ENCODE measurements around the gene EMX1. TPM values are rescaled to one million over a fixed set of nuclear protein-coding genes. Genes with fewer than 3 reads are reported as not detected.

EMX1 gene
- not detected in 2 replicates for total RNA-seq (2014; rRNA removed; shearing (Covaris generic))

DNA sequence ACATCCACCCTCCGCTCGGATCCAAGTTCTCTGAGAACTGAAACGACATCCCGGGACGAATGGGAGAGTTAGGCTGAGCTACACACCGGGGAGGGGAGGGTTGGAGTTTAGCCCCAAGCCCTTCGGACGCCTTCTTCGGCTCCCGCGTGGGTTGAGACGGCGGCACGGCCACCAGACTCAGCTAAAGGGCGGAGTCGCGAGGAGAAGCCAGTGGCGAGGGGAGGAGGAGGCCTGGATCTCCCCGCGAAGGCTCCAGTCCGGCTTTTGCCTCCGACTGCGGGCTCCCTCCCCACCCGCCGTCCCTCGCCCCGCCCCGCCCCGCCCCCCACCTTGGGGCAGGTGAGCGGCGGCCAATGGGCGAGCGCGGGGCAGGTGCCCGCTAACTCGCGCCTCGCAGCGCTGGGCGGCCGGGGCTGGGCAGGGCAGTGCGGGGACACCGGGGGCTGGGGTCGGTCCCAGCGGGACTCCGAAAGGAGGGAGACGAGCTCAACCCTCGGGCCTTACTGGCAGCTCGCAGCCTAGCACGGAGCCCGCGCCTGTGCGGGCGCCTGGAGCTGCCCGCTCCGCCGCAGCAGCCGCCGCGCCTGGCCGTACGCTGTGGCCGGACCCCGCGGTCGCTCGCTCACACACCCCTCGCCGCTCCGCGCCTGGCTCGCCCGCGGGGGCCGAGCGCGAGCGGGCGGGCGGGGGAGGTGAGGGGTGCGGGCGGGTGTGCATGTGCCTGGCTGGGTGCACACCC is at the start of gene EMX1:
Gene EMX1, plus strand, starts transcription at position 382 of the 739 bp plus-strand sequence. Its CDS starts 334 bp downstream, at position 716.
- Histone ChIP-seq H3K4me3 (no peak within 1 kb of the TSS), H3K9me3 (replicated peaks) (peaks cover 12% of the 10 kb centered on the region), H3K27me3 (replicated peaks) (peaks cover 100% of the 10 kb centered on the region), H3K36me3 (no peaks in the 10 kb centered on the region), H3K4me1 (replicated peaks) (peaks cover 29% of the 10 kb centered on the region), H3K27ac (no peak within 1 kb of the TSS)
- peak in 1 of 2 experiments; percentile 44 for DNase-seq (ENCODE audit: low read depth in 1 of 2, low spot score in 2 of 2)

DNA sequence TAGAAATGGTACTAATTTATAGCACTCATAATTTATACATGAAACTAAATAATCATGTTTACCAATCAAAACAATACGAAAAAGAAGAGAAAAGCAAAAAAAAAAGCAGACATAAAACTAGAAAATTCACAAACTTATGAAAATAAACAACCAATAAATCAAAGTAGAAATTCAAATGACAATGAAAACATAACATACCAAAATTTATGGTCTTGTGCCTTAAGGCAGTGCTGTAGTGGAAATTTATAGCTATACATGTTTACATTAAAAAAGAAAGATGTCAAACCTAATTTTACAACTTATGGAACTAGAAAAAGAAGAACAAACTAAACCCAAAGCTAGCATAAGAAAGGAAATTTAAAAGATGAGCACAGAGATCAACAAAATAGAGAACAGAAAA is 46.3 kb upstream of the EMX1 start:
- DNase-seq (ENCODE audit: low read depth in 1 of 2, low spot score in 2 of 2): no peak
- Histone ChIP-seq H3K27ac (no peak overlapping the region), H3K36me3 (no peaks in the 10 kb centered on the region), H3K4me1 (replicated peaks) (no peaks in the 10 kb centered on the region), H3K4me3 (no peak overlapping the region), H3K9me3 (replicated peaks) (peaks cover 2% of the 10 kb centered on the region; the same call in 1 of the 2 replicates), H3K27me3 (replicated peaks) (peaks cover 10% of the 10 kb centered on the region)

DNA sequence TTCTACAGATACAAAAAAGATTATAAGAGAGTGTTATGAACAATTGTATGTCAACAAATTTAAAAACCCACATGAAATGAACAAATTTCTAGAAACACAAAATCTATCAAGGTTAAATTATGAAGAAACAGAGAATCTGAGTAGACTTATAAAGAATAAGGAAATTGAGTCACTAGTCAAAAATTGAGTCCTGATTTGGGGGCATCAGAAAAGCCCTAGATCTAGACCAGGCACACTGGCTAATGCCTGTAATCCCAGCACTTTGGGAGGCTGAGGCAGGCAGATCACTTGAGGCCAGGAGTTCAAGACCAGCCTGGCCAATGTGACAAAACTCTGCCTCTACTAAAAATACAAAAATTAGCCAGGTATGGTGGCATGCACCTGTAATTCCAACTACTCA is 45.4 kb upstream of the EMX1 start:
- Histone ChIP-seq H3K4me3 (no peak overlapping the region), H3K4me1 (replicated peaks) (no peaks in the 10 kb centered on the region), H3K27me3 (replicated peaks) (peaks cover 17% of the 10 kb centered on the region), H3K9me3 (replicated peaks) (peaks cover 2% of the 10 kb centered on the region; the same call in 1 of the 2 replicates), H3K27ac (no peak overlapping the region), H3K36me3 (no peaks in the 10 kb centered on the region)
- DNase-seq (ENCODE audit: low read depth in 1 of 2, low spot score in 2 of 2): no peak

DNA sequence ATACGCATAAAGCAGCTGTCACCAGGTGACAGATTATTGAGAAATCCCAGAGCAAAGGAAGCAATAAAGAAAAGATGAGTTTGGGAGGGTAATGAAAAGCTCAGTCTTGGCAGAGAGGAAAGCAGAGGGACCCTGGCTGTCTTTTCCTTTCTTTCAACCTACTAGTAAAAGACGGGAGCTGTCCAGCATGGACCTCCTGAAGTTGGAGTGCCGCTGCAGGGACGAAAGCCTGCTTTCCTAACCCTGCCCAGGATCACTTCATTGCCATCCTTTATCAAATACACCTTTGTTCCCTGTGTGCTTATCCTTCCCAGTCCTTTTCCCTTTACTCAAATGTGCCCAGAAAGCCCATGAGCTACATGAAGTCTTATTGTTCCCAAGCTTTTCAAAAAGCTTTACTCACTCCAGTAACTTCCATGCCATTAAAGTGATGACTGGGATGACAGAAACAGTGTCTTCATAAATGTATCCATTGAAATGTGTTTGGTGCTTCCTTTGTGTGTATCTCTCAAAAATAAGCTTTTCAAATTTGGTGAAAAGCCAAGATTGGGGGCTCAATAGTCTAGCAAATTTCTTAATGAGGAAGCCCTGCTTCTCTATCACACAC is 33.9 kb upstream of the EMX1 start:
- Histone ChIP-seq H3K36me3 (no peaks in the 10 kb centered on the region), H3K4me3 (no peak overlapping the region), H3K27me3 (replicated peaks) (peaks cover 6% of the 10 kb centered on the region; the same call in 1 of the 2 replicates), H3K4me1 (replicated peaks) (peaks cover 16% of the 10 kb centered on the region), H3K9me3 (replicated peaks) (no peaks in the 10 kb centered on the region), H3K27ac (no peak overlapping the region)
- DNase-seq (ENCODE audit: low read depth in 1 of 2, low spot score in 2 of 2): peak in 1 of 2 experiments; percentile 29

DNA sequence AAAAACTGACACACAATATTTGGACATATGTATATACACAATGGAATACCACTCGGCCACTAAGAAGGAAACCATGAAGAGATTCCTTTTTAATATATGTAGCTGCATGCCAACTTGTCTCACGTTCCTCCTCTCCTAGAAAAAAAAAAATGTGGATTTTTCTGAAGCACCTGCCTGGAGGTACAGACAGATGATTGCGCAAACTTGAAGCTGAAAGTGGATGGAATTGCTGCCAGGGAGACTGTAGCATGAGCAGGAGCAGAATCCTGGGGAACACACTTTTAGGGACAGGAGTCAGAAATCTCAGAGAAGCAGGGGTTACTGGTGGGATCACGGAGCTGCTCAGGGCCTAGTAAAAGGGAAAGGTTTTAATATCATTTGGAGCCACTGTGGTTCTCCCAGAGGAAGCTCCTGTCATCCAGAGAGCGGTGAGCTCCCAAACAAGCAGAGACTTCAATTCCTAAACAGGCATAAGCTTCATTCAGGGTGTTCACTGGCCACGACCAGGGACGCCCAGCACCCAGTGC is 30.8 kb upstream of the EMX1 start:
- H3K27me3 ChIP-seq (replicated peaks): no peaks in the 10 kb centered on the region
- no peak overlapping the region for H3K27ac ChIP-seq
- H3K4me3 ChIP-seq: peak overlapping the region; percentile 61
- no peak for DNase-seq (ENCODE audit: low read depth in 1 of 2, low spot score in 2 of 2)
- H3K9me3 ChIP-seq (replicated peaks): no peaks in the 10 kb centered on the region
- H3K4me1 ChIP-seq (replicated peaks): peaks cover 17% of the 10 kb centered on the region
- H3K36me3 ChIP-seq: peaks cover 2% of the 10 kb centered on the region; the same call in 1 of the 2 replicates

DNA sequence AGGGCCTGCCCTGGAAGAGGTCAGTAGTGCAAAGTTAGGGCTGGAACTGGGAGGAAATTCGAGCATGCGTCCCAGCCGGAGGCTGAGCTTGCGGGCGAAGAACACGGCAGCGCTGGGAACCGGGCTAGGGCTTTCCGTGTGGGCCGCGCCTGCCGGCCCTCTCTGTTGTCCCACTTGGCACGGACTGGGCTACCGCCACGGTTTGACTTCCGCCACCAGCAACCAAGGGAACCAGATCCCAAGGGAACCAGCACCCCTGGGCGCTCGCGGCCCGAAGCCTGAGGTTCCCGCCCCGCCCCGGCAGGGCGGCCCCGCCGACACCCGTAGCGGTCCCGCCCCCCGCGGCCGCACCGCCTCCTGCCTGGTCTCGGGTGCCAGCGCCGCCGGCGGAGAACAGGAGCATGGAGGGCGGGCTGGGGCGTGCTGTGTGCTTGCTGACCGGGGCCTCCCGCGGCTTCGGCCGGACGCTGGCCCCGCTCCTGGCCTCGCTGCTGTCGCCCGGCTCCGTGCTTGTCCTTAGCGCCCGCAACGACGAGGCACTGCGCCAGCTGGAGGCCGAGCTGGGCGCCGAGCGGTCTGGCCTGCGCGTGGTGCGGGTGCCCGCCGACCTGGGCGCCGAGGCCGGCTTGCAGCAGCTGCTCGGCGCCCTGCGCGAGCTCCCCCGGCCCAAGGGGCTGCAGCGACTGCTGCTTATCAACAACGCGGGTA is 30.1 kb upstream of the EMX1 start, which contains the start of gene SPR:
Gene SPR, plus strand, starts transcription at position 377 of the 708 bp plus-strand sequence. Its CDS starts 25 bp downstream, at position 402.
- peaks cover 17% of the 10 kb centered on the region for H3K4me1 ChIP-seq (replicated peaks)
- DNase-seq (ENCODE audit: low read depth in 1 of 2, low spot score in 2 of 2): peak; percentile 77 to 78
- peak within 1 kb of the TSS; percentile 49 for H3K27ac ChIP-seq
- peaks cover 5% of the 10 kb centered on the region for H3K36me3 ChIP-seq
- H3K4me3 ChIP-seq: peak within 1 kb of the TSS; percentile 61
- H3K9me3 ChIP-seq (replicated peaks): no peaks in the 10 kb centered on the region
- H3K27me3 ChIP-seq (replicated peaks): no peaks in the 10 kb centered on the region

DNA sequence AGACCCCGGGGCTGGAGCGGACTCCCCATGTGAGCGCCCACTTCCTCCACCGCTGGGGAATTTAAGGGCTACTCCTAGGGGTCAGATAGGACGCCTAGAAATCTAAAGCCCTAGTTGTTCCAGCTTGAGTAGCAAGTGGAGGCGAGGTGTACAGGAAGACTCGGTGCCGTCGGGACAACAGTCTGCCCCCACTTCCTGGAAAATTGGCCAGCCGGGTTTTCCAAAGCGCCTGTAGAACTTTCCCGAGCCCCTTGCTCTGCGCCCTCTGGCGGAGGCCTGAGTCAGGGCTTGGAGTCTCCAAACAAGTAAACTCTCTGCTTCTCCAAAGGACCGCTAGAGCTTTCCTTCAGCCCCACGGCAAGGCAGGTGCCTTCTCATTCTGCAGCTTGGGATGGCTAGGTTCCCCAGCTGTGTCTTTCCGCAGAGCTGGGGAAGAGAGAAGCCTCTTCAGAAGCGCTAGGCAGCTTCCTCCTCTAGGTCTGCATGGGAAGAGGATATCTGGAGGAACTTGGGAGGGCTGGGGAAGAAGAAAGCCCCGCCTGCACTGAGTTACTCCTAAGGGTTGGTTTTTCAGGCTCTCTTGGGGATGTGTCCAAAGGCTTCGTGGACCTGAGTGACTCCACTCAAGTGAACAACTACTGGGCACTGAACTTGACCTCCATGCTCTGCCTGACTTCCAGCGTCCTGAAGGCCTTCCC is 29.4 kb upstream of the EMX1 start:
- Histone ChIP-seq H3K4me1 (replicated peaks) (peaks cover 17% of the 10 kb centered on the region), H3K4me3 (peak overlapping the region; percentile 61), H3K9me3 (replicated peaks) (no peaks in the 10 kb centered on the region), H3K27ac (peak overlapping the region; percentile 49), H3K36me3 (peaks cover 10% of the 10 kb centered on the region), H3K27me3 (replicated peaks) (no peaks in the 10 kb centered on the region)
- DNase-seq (ENCODE audit: low read depth in 1 of 2, low spot score in 2 of 2): peak; percentile 75 to 92

DNA sequence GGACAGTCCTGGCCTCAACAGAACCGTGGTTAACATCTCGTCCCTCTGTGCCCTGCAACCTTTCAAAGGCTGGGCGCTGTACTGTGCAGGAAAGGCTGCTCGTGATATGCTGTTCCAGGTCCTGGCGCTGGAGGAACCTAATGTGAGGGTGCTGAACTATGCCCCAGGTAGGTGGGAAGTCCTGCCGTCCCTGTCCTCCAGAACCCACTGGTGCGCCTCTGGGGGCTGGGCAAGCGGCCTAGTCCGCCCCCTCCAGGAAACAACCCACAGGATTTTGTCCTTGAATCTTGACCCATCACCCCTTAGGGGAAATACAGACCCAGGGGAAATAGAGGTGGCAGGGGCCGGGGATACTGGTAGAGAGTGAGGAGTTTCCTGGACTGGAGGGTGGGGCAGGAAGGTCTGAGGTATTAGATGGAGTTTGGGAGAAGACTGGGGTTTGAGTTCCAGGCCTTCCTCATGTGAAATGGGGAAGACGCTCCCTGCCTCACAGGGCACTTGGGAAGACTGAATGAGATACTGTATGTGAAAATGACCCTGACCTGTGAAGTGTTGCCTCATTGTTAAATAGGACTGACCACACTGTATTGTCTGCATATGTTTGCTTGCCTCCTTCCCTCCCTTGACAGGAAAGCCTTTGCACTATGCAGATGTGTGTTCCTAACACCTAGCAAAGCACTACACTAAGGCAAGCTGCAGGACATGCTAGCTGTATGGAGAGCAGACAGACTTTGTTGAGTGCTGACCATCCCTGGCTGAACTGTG is 28.7 kb upstream of the EMX1 start:
- H3K4me3 ChIP-seq: no peak overlapping the region

DNA sequence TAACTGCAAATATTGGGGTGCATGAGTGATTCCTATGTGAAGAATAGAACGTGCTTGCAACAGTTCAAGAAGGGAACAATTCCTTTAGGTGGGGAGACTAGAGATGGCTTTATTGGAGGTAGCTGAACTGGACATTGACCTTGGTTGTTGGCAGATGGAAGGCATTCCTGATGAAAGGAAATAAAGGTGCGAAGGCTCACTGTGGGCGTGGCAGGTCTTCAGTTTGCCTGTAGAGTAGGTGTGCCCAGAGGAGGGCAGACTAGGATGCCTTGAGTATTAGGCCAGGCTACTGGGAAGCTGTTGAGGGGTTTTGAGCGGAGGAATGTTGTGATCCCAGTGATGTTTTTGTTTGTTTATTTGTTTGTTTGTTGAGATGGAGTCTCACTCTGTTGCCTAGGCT is 27.3 kb upstream of the EMX1 start:
- Histone ChIP-seq H3K4me3 (no peak overlapping the region), H3K27me3 (replicated peaks) (no peaks in the 10 kb centered on the region), H3K9me3 (replicated peaks) (no peaks in the 10 kb centered on the region), H3K4me1 (replicated peaks) (peaks cover 17% of the 10 kb centered on the region), H3K36me3 (peaks cover 10% of the 10 kb centered on the region), H3K27ac (no peak overlapping the region)
- no peak for DNase-seq (ENCODE audit: low read depth in 1 of 2, low spot score in 2 of 2)

More for the DNA sequence above, 28.7 kb upstream of the EMX1 start:
- H3K36me3 ChIP-seq: peaks cover 10% of the 10 kb centered on the region
- no peaks in the 10 kb centered on the region for H3K9me3 ChIP-seq (replicated peaks)
- peaks cover 17% of the 10 kb centered on the region for H3K4me1 ChIP-seq (replicated peaks)
- no peak overlapping the region for H3K27ac ChIP-seq
- no peaks in the 10 kb centered on the region for H3K27me3 ChIP-seq (replicated peaks)
- DNase-seq (ENCODE audit: low read depth in 1 of 2, low spot score in 2 of 2): no peak

DNA sequence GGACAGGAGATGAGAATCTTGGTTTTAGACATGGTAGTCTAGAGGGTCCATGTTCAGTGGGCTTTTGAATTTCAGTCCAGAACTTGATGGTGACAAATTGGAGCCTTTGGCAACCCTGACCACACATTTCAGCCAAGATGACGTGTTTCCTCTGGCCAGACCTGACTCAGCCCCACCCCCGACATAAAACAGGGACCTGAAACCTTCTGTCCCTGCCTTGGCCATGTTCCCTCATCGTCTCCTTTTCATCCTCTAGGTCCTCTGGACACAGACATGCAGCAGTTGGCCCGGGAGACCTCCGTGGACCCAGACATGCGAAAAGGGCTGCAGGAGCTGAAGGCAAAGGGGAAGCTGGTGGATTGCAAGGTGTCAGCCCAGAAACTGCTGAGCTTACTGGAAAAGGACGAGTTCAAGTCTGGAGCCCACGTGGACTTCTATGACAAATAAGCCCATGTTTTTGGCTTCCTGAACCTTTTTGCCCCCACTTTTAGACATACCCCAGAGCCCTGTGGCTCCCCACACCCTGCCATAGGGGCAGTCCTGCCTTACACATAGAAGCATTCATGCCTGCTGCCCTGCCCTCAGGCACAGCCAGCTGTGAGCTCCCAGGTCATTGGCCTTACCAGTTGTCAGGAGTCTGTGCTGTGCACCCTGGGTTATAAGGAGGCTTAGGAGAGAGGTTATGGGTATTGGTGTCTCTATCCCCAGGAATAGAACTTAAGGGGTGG is 26.1 kb upstream of the EMX1 start:
- Histone ChIP-seq H3K27ac (no peak overlapping the region), H3K4me1 (replicated peaks) (peaks cover 17% of the 10 kb centered on the region), H3K4me3 (no peak overlapping the region), H3K36me3 (peaks cover 10% of the 10 kb centered on the region), H3K27me3 (replicated peaks) (peaks cover 3% of the 10 kb centered on the region), H3K9me3 (replicated peaks) (no peaks in the 10 kb centered on the region)
- DNase-seq (ENCODE audit: low read depth in 1 of 2, low spot score in 2 of 2): no peak

DNA sequence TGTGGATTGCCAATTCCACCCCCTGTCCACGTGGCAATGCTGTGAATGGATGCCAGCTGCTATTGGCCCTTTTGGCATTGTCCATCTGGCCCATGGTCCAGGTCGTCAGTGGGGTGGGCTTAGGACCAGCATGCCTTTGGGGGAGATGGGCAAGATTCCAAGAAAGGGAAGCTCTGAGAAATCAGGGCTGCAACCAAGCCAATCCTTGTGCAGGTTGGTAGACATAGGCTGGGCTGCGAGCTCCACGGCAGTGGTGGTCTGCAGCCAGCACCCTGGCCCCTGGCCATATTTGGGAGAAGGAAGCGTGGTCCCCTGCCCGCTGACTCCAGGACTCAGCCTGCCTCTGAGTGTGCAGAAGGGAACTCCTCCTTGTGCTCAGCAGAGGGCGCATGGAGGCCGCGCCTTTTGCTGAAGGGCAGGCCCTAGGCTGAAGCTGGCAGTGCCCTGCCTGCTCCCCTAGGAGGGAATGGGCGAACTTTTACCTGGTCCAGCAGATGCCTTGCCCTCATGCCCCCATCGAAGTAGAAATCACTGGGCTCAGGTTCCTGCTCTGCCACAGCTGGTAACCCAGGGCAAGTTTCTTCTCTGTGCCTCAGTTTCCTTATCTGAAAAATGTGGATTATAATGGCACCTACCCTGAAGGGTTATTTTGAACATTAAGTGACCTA is 24.7 kb upstream of the EMX1 start:
- Histone ChIP-seq H3K36me3 (peaks cover 10% of the 10 kb centered on the region), H3K27me3 (replicated peaks) (peaks cover 3% of the 10 kb centered on the region), H3K4me3 (no peak overlapping the region), H3K9me3 (replicated peaks) (no peaks in the 10 kb centered on the region), H3K4me1 (replicated peaks) (peaks cover 7% of the 10 kb centered on the region), H3K27ac (no peak overlapping the region)
- peak; percentile 35 to 73 for DNase-seq (ENCODE audit: low read depth in 1 of 2, low spot score in 2 of 2)
